IPS-NIHi11 (cell line): ENCODE results near the gene AMPD1.
A peak's percentile ranks its signal among the peaks of the same experiment; 100 is the strongest.

Source experiments
- DNase-seq: peaks from one replicate; pipeline ENCODE4 v3.0.0; 2012; ENCODE audit warnings: mixed read lengths, low spot score

AMPD1 gene

GRCh38 chr1:114695430-114696058, at the start of gene AMPD1:
AMPD1 (minus strand) TSS chr1:114695546; CDS start chr1:114695471, 75 bp downstream.
- DNase-seq: no peak

- DNase-seq: no peak
These were observed 46.8 kb upstream of the AMPD1 start for GRCh38 chr1:114741963-114742746.

- no peak for DNase-seq
These were observed 45.0 kb upstream of the AMPD1 start for GRCh38 chr1:114740331-114740730.

GRCh38 chr1:114737314-114737849, 42.0 kb upstream of the AMPD1 start:
- no peak for DNase-seq

GRCh38 chr1:114735479-114735878, 40.1 kb upstream of the AMPD1 start:
- no peak for DNase-seq

- DNase-seq: no peak
These were observed 34.4 kb upstream of the AMPD1 start for GRCh38 chr1:114729782-114730181.

GRCh38 chr1:114728553-114728952, 33.2 kb upstream of the AMPD1 start:
- DNase-seq: no peak

- no peak for DNase-seq
These were observed 29.9 kb upstream of the AMPD1 start for GRCh38 chr1:114725230-114725629.

GRCh38 chr1:114723915-114724314, 28.6 kb upstream of the AMPD1 start:
- DNase-seq: no peak

- no peak for DNase-seq
These were observed 28.1 kb upstream of the AMPD1 start for GRCh38 chr1:114723457-114723856.

- no peak for DNase-seq
These were observed 25.1 kb upstream of the AMPD1 start for GRCh38 chr1:114720492-114720891.

GRCh38 chr1:114719424-114719787, 24.1 kb upstream of the AMPD1 start:
- DNase-seq: no peak

GRCh38 chr1:114718661-114719423, 23.5 kb upstream of the AMPD1 start:
- DNase-seq: no peak

- DNase-seq: peak; percentile 98
These were observed 21.2 kb upstream of the AMPD1 start, which contains the start of gene NRAS for GRCh38 chr1:114716304-114717170. NRAS (minus strand) TSS chr1:114716771; CDS start chr1:114716160, 611 bp downstream.

GRCh38 chr1:114715952-114716303, 20.6 kb upstream of the AMPD1 start:
- DNase-seq: no peak

- no peak for DNase-seq
These were observed 17.6 kb upstream of the AMPD1 start for GRCh38 chr1:114712977-114713376.

- DNase-seq: no peak
These were observed 15.0 kb upstream of the AMPD1 start for GRCh38 chr1:114710360-114710759.

- no peak for DNase-seq
These were observed 12.3 kb upstream of the AMPD1 start for GRCh38 chr1:114707604-114708003.

- DNase-seq: no peak
These were observed 7.9 kb upstream of the AMPD1 start for GRCh38 chr1:114703242-114703641.

GRCh38 chr1:114702737-114703136, 7.4 kb upstream of the AMPD1 start:
- DNase-seq: no peak

GRCh38 chr1:114701931-114702330, 6.6 kb upstream of the AMPD1 start:
- no peak for DNase-seq
